GM21528 (cell line): ENCODE data around the gene NPM3.

Experiments
- ATAC-seq: cut with Tn5 transposase; IDR thresholded peaks from one replicate; pipeline ENCODE4 v1.9.1; 2021; ENCODE audit warnings: mild to moderate bottlenecking, moderate library complexity; ENCODE audit not compliant: unreplicated experiment, low FRiP score

Gene NPM3

GRCh38 chr10:101782811-101783735 is at the start of gene NPM3:
TSS of gene NPM3 (minus strand) at chr10:101783446. CDS start at chr10:101783390, 56 bp downstream.
- ATAC-seq = peak; percentile 65

- ATAC-seq = no peak
Observed at GRCh38 chr10:101832325-101832771, 49.1 kb upstream of the NPM3 start.

GRCh38 chr10:101831169-101831811 is 48.0 kb upstream of the NPM3 start:
- no peak for ATAC-seq

GRCh38 chr10:101830322-101831168 is 47.3 kb upstream of the NPM3 start:
- ATAC-seq = peak; percentile 56

GRCh38 chr10:101829561-101830315 is 46.5 kb upstream of the NPM3 start:
- ATAC-seq = peak; percentile 22

GRCh38 chr10:101828766-101829551 is 45.7 kb upstream of the NPM3 start:
- no peak for ATAC-seq

- ATAC-seq = no peak
Observed at GRCh38 chr10:101827919-101828600, 44.8 kb upstream of the NPM3 start.

- no peak for ATAC-seq
Observed at GRCh38 chr10:101826852-101827434, 43.7 kb upstream of the NPM3 start.

- no peak for ATAC-seq
Observed at GRCh38 chr10:101824736-101825135, 41.5 kb upstream of the NPM3 start.

GRCh38 chr10:101818872-101819633 is 35.8 kb upstream of the NPM3 start:
- ATAC-seq = peak; percentile 12

GRCh38 chr10:101818119-101818871 is 35.0 kb upstream of the NPM3 start, which contains the start of gene OGA:
TSS of gene OGA (minus strand) at chr10:101818444. CDS start at chr10:101818022, 422 bp downstream.
- ATAC-seq = peak; percentile 84

GRCh38 chr10:101817337-101818118 is 34.3 kb upstream of the NPM3 start:
- ATAC-seq = peak; percentile 1

GRCh38 chr10:101816913-101817336 is 33.7 kb upstream of the NPM3 start:
- no peak for ATAC-seq

GRCh38 chr10:101816376-101816775 is 33.1 kb upstream of the NPM3 start:
- ATAC-seq = no peak

- ATAC-seq = no peak
Observed at GRCh38 chr10:101814466-101815071, 31.3 kb upstream of the NPM3 start.
